Lower leg skin (tissue), 4 donors: ENCODE data around the gene MISP. TPM values are rescaled to one million over a fixed set of nuclear protein-coding genes. Genes with fewer than 3 reads are reported as not detected.
"Not testable (repeated sequence)": the region's sequence is repeated elsewhere in the genome, so short reads cannot be mapped to it uniquely, and the experiment has no call there.

Source experiments
- DNase-seq, 2 donors: peaks; one replicate each; pipeline ENCODE4 v3.0.0-alpha.2; 2019; ENCODE audit warnings: low spot score in 2 of 2
- H3K4me3 ChIP-seq: fragments of 200-600 bp; sonication (generic); 2 replicates; pipeline ENCODE4 v1.5.1; 2017; ENCODE audit warnings: mild to moderate bottlenecking, low read depth; ENCODE audit not compliant: poor library complexity, severe bottlenecking
- POLR2A ChIP-seq, 2 donors: fragments of 450-650 bp; IDR thresholded peaks; one replicate each; pipeline ENCODE4 v1.6.1; 2016 to 2017; ENCODE audit warnings: antibody characterized with exemption in 2 of 2, mild to moderate bottlenecking in 1 of 2, moderate library complexity in 1 of 2
- WGBS, 2 donors: methylation state at CpG; one replicate each; pipeline ENCODE4 v1.1.5; 2018; 5-methylcytosine and 5-hydroxymethylcytosine counted together
- intact Hi-C: fragments of 100-400 bp; cut with DNase I; formaldehyde crosslinking; loops from one replicate; pipeline ENCODE4 v1.15.0; 2023; ENCODE audit warnings: low total_unique reads
- total RNA-seq, 4 donors: library from RNA; depleted of rRNA; stranded (reverse); fragments of >200 nt; gene quantifications; one replicate each; pipeline ENCODE4 v1.1.0, GENCODE V29; 2016
- TF ChIP-seq, protein P1 (sequence below), 3 donors: fragments of 450-650 bp; IDR thresholded peaks; one replicate each; pipeline ENCODE4 v1.5.1; 2016; ENCODE audit warnings: antibody characterized with exemption in 3 of 3, mild to moderate bottlenecking in 3 of 3, moderate library complexity in 2 of 3

The MISP gene
- total RNA-seq, 4 donors from 2014 or later, result 0.08 to 2.8 (median 0.92) TPM

GRCh38 chr19:736125-736524, 14.8 kb upstream of the MISP start:
- no peak overlapping the region for H3K4me3 ChIP-seq
- WGBS, 2 donors, result 74 to 84% methylated on average over 9 to 30 of the region's 32 CpGs
- DNase-seq, result no peak
- no peak for TF ChIP-seq POLR2A (IDR thresholded peaks at IDR 0.05)
- TF ChIP-seq, protein P1, sequence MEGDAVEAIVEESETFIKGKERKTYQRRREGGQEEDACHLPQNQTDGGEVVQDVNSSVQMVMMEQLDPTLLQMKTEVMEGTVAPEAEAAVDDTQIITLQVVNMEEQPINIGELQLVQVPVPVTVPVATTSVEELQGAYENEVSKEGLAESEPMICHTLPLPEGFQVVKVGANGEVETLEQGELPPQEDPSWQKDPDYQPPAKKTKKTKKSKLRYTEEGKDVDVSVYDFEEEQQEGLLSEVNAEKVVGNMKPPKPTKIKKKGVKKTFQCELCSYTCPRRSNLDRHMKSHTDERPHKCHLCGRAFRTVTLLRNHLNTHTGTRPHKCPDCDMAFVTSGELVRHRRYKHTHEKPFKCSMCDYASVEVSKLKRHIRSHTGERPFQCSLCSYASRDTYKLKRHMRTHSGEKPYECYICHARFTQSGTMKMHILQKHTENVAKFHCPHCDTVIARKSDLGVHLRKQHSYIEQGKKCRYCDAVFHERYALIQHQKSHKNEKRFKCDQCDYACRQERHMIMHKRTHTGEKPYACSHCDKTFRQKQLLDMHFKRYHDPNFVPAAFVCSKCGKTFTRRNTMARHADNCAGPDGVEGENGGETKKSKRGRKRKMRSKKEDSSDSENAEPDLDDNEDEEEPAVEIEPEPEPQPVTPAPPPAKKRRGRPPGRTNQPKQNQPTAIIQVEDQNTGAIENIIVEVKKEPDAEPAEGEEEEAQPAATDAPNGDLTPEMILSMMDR (IDR thresholded peaks at IDR 0.05), result no peak
- intact Hi-C loops, result no loop called here

DNA sequence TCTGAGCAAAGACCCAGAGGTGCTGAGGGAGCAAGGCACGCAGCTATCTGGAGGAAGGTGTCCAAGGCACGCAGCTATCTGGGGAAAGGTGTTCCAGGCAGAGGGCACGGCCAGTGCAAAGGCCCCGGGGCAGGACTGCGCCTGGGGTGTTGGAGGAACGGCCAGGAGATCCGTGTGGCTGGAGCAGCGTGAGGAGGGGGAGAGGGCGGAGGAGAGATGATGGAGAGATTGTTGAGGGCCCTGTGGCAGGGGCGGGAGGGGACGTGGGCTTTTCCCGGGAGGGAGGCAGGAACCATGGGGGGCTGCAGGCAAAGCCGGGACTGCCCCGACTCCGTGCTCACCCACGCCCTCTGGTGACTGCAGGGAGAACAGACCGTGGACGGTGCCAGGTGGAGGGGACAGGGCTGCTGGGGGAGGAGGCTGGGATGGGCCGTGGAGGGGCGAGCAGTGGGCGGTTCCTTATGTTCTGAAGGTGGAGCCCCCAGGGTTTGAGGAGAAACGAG, 13.3 kb upstream of the MISP start:
- intact Hi-C loops, result no loop called here
- 44 to 60% methylated on average over 16 to 22 of the region's 22 CpGs for WGBS, 2 donors
- no peak for DNase-seq
- no peak for TF ChIP-seq POLR2A (IDR thresholded peaks at IDR 0.05)
- TF ChIP-seq, protein P1 (IDR thresholded peaks at IDR 0.05), result no peak
- H3K4me3 ChIP-seq, result no peak overlapping the region

DNA sequence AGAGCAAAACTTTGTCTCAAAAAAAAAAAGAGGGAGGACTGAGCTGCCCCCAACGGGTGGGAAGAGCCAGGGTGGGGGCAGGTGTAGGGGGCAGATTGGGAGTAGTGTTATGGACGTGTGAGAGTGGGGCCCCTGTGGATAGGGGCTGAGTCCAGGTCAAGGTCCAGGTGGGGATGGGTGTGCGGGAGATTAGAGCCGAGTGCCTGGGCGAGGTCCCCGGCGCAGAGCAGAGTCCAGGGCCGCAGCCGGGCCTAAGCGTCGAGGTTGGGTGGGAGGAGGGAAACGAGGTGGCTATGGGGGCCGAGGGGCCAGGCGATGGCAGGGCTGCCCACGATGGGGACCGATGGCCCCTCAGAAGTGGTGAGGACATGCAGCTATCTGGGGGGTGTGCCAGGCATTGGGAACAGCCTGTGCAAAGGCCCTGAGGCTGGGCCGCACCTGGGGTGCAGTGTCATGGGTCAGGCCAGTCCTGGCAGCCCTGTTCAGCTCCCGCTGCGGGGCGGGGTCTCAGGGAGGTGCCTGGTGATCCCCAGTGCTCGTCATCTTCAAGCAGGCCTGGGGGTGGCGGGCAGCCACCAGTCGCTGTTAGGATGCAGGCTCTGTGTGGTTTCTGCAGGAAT, 12.3 kb upstream of the MISP start:
- intact Hi-C loops, result no loop called here
- no peak for TF ChIP-seq POLR2A (IDR thresholded peaks at IDR 0.05)
- TF ChIP-seq, protein P1 (IDR thresholded peaks at IDR 0.05), result no peak
- 91 to 93% methylated on average over 19 to 22 of the region's 23 CpGs for WGBS, 2 donors
- DNase-seq, result no peak
- H3K4me3 ChIP-seq, result no peak overlapping the region

DNA sequence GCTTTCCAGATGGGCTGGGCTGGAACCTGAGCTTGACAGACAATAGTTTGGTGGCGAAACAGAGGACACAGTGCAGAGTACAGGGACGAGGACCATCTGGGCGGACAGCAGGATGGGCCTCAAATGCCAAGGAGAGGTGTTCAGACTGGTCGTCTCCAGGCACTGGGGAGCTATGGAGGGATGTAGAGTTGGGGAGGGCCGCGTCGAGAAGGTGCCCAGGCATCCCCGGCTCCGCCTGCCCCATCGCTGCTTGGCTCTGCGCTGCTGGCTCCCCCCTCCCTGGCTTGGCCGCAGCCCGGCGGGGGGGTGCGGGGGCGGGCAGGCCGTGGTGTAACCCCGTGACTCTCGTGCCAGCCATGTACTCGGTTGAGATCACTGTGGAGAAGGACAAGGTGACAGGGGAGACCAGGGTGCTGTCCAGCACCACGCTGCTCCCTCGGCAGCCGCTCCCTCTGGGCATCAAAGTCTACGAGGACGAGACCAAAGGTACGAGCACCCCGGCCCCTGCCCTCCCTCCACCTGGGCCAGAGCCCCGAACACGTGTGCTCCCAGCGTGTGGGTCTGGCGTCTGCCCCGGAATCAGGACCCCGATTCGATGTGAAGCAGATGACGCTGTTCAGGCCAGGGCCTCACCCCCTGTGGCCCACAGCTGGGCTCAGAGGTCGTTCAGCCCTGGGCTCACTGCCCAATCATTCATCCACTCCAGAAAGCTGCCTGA, 10.8 kb upstream of the MISP start:
- WGBS, 2 donors, result 90% methylated on average over 24 to 28 of the region's 36 CpGs
- no peak overlapping the region for H3K4me3 ChIP-seq
- no peak for DNase-seq
- intact Hi-C loops, result no loop called here
- TF ChIP-seq POLR2A (IDR thresholded peaks at IDR 0.05), result no peak
- TF ChIP-seq, protein P1 (IDR thresholded peaks at IDR 0.05), result no peak

GRCh38 chr19:740816-741505, 10.0 kb upstream of the MISP start:
- WGBS, 2 donors, result 85 to 86% methylated on average over 15 to 16 of the region's 16 CpGs
- DNase-seq, H3K4me3 ChIP-seq, intact Hi-C loops: not testable (repeated sequence)

GRCh38 chr19:741506-742131, 9.3 kb upstream of the MISP start:
- intact Hi-C loops, result no loop called here
- DNase-seq, result no peak
- 78 to 83% methylated on average over 19 of the region's 19 CpGs for WGBS, 2 donors
- TF ChIP-seq, protein P1 (IDR thresholded peaks at IDR 0.05), result no peak
- no peak overlapping the region for H3K4me3 ChIP-seq
